IMR-90 (cell line): Measurements from ENCODE around the gene MOB1B. TPM values are rescaled to one million over a fixed set of nuclear protein-coding genes. Genes with fewer than 3 reads are reported as not detected.

Experiments used
- ATAC-seq: fragments of 200-7000 bp; cut with Tn5 transposase; 2 replicates; pipeline ENCODE4 v1.9.1; 2020; ENCODE audit warnings: low read depth, mild to moderate bottlenecking, moderate library complexity
- BruUV-seq: library from RNA; stranded (reverse); fragments of 400-500 nt; replicated peaks from 2 replicates; lab custom pipeline; 2021; lab: Mats Ljungman, UMichigan
- CTCF ChIA-PET: fragments of 300-600 bp; formaldehyde crosslinking; extraction: SDS; loops from one replicate; lab custom pipeline; 2021; ENCODE audit warnings: antibody characterized with exemption; lab: Yijun Ruan, JAX
- POLR2A ChIA-PET: fragments of 300-600 bp; sonication (Branson Sonifier 250); formaldehyde crosslinking; loops from one replicate; lab custom pipeline; 2022; ENCODE audit warnings: antibody characterized with exemption; ENCODE audit not compliant: unreplicated experiment; lab: Charles Lee
- DNase-seq: peaks from one replicate; pipeline ENCODE4 v3.0.0; 2013
- H2AFZ ChIP-seq: replicated peaks from 2 replicates; pipeline ENCODE3; 2013; ENCODE audit warnings: low read length, mild to moderate bottlenecking; ENCODE audit not compliant: poor library complexity
- H2AK5ac ChIP-seq: 2 replicates; pipeline ENCODE4 v1.6.1; 2013; ENCODE audit warnings: low read depth, low read length, inconsistent platforms
- H2AK9ac ChIP-seq: replicated peaks from 2 replicates; pipeline ENCODE3; 2013; ENCODE audit warnings: mild to moderate bottlenecking, low read depth, low read length, moderate library complexity; ENCODE audit not compliant: poor library complexity
- H2BK120ac ChIP-seq: 2 replicates; pipeline ENCODE4 v1.6.1; 2013; ENCODE audit warnings: low read depth, low read length, inconsistent platforms
- H2BK15ac ChIP-seq: 3 replicates; pipeline ENCODE4 v1.6.1; 2013; ENCODE audit warnings: low read depth, low read length, inconsistent platforms
- H2BK20ac ChIP-seq: 2 replicates; pipeline ENCODE4 v1.6.1; 2013; ENCODE audit warnings: low read depth, mild to moderate bottlenecking, inconsistent platforms, low read length, moderate library complexity
- H2BK5ac ChIP-seq: 2 replicates; pipeline ENCODE4 v1.6.1; 2013; ENCODE audit warnings: mild to moderate bottlenecking, low read depth, low read length, inconsistent platforms; ENCODE audit not compliant: poor library complexity, severe bottlenecking
- H3K14ac ChIP-seq: replicated peaks from 2 replicates; pipeline ENCODE4 v1.6.1; 2013; ENCODE audit warnings: low read depth, low read length, inconsistent platforms
- H3K18ac ChIP-seq: 2 replicates; pipeline ENCODE4 v1.6.1; 2013; ENCODE audit warnings: low read depth, low read length, control low read depth
- H3K23ac ChIP-seq: 2 replicates; pipeline ENCODE4 v1.6.1; 2013; ENCODE audit warnings: low read depth, low read length, inconsistent platforms
- H3K27ac ChIP-seq: 2 replicates; pipeline ENCODE4 v1.5.1; 2013; ENCODE audit warnings: mild to moderate bottlenecking, control low read depth, low read length; ENCODE audit not compliant: insufficient read depth
- H3K27me3 ChIP-seq: 2 replicates; pipeline ENCODE4 v1.6.1; 2013; ENCODE audit warnings: low read length; ENCODE audit not compliant: control insufficient read depth, insufficient read depth
- H3K36me3 ChIP-seq: 2 replicates; pipeline ENCODE4 v1.6.1; 2013; ENCODE audit warnings: low read length, mixed read lengths; ENCODE audit not compliant: control insufficient read depth, insufficient read depth
- H3K4ac ChIP-seq: 2 replicates; pipeline ENCODE4 v1.6.1; 2013; ENCODE audit warnings: low read depth, low read length, inconsistent platforms
- H3K4me1 ChIP-seq: 2 replicates; pipeline ENCODE4 v1.6.1; 2013; ENCODE audit warnings: low read length, mixed read lengths; ENCODE audit not compliant: control insufficient read depth, insufficient read depth
- H3K4me2 ChIP-seq: 2 replicates; pipeline ENCODE4 v1.6.1; 2013; ENCODE audit warnings: low read depth, mild to moderate bottlenecking, control low read depth, low read length, moderate library complexity
- H3K4me3 ChIP-seq: 2 replicates; pipeline ENCODE4 v1.5.1; 2013; ENCODE audit warnings: low read depth, mild to moderate bottlenecking, control low read depth, low read length, moderate library complexity; ENCODE audit not compliant: insufficient read depth
- H3K56ac ChIP-seq: 2 replicates; pipeline ENCODE4 v1.6.1; 2013; ENCODE audit warnings: low read length, inconsistent platforms; ENCODE audit not compliant: insufficient read depth; ENCODE audit errors: extremely low read depth
- H3K79me1 ChIP-seq, 2 experiments: 2 replicates each; pipeline ENCODE4 v1.6.1; 2013; ENCODE audit warnings: low read length in 2 of 2, inconsistent platforms in 1 of 2, low read depth in 1 of 2
- H3K9ac ChIP-seq: 2 replicates; pipeline ENCODE4 v1.6.1; 2013; ENCODE audit warnings: low read depth, low read length, control low read depth
- H3K9me1 ChIP-seq: 2 replicates; pipeline ENCODE4 v1.6.1; 2013; ENCODE audit warnings: low read length, inconsistent platforms; ENCODE audit not compliant: insufficient read depth
- H3K9me3 ChIP-seq: 2 replicates; pipeline ENCODE4 v1.6.1; 2013; ENCODE audit warnings: low read length; ENCODE audit not compliant: control insufficient read depth, insufficient read depth
- H4K20me1 ChIP-seq: 2 replicates; pipeline ENCODE4 v1.6.1; 2013; ENCODE audit warnings: low read length, inconsistent platforms; ENCODE audit not compliant: insufficient read depth
- H4K5ac ChIP-seq: 2 replicates; pipeline ENCODE4 v1.6.1; 2013; ENCODE audit warnings: mild to moderate bottlenecking, low read depth, low read length, control low read depth
- H4K8ac ChIP-seq, 2 experiments: 2 replicates each; pipeline ENCODE4 v1.6.1; 2013; ENCODE audit warnings: low read depth in 2 of 2, low read length in 2 of 2, control low read depth in 1 of 2, inconsistent platforms in 1 of 2
- H4K91ac ChIP-seq: 2 replicates; pipeline ENCODE4 v1.6.1; 2013; ENCODE audit warnings: low read depth, low read length, inconsistent platforms; ENCODE audit not compliant: insufficient read depth
- CEBPB ChIP-seq: IDR thresholded peaks from 2 replicates; pipeline ENCODE4 v1.6.1; 2012; ENCODE audit warnings: low read depth, low read length, improper control_type of control experiment
- CHD1 ChIP-seq: IDR thresholded peaks from 2 replicates; pipeline ENCODE4 v1.6.1; 2012; ENCODE audit warnings: low read depth, low read length, improper control_type of control experiment
- CTCF ChIP-seq: conservative IDR thresholded peaks from 2 replicates; pipeline ENCODE4 v1.5.1; 2012; ENCODE audit warnings: mild to moderate bottlenecking, low read depth, low read length, improper control_type of control experiment
- ELK1 ChIP-seq: fragments of 150-350 bp; IDR thresholded peaks from 2 replicates; pipeline ENCODE4 v1.6.1; 2016; ENCODE audit warnings: low read depth, mild to moderate bottlenecking, low read length, moderate library complexity, borderline replicate concordance
- NFE2L2 ChIP-seq: fragments of 150-350 bp; IDR thresholded peaks from 2 replicates; pipeline ENCODE4 v1.6.1; 2016; ENCODE audit warnings: low read depth, mild to moderate bottlenecking, low read length
- RCOR1 ChIP-seq: IDR thresholded peaks from 2 replicates; pipeline ENCODE4 v1.6.1; 2012; ENCODE audit warnings: mild to moderate bottlenecking, low read length, improper control_type of control experiment; ENCODE audit not compliant: insufficient replicate concordance
- SMC3 ChIP-seq: fragments of 150-350 bp; IDR thresholded peaks from 2 replicates; pipeline ENCODE4 v1.6.1; 2016; ENCODE audit warnings: low read depth, mild to moderate bottlenecking, antibody characterized with exemption, low read length, moderate library complexity
- USF2 ChIP-seq: fragments of 150-350 bp; IDR thresholded peaks from 2 replicates; pipeline ENCODE4 v1.6.1; 2017; ENCODE audit warnings: mild to moderate bottlenecking, antibody characterized with exemption, low read length, low read depth
- WGBS, 2 experiments: methylation state at CpG; one replicate each; pipeline versions ENCODE4 v1.1.5 to v1.1.7; 2013; ENCODE audit warnings: missing lambda C conversion rate in 2 of 2; ENCODE audit not compliant: insufficient read length in 1 of 2; ENCODE audit errors: extremely low coverage in 2 of 2; 5-methylcytosine and 5-hydroxymethylcytosine counted together
- dilution Hi-C: fragments of 300-500 bp; cut with HindIII; formaldehyde crosslinking; loops from one replicate; pipeline ENCODE4 v1.14.3; 2018; ENCODE audit warnings: low sequenced_read_pairs; ENCODE audit not compliant: unreplicated experiment
- in situ Hi-C: fragments of 300-500 bp; cut with MboI; formaldehyde crosslinking; loops from 3 replicates; pipeline ENCODE4 v1.14.3; 2019; ENCODE audit warnings: low sequenced_read_pairs, inconsistent platforms, mixed read lengths
- intact Hi-C: fragments of 100-400 bp; cut with micrococcal nuclease; formaldehyde crosslinking; loops from 2 replicates; pipeline ENCODE4 v1.10.0; 2022
- polyA plus RNA-seq, 3 experiments: library from polyadenylated mRNA; depleted of rRNA; stranded (reverse); fragments of >200 nt; gene quantifications; 2 replicates each; pipeline ENCODE4 v1.2.3, GENCODE V29; 2012; ENCODE audit warnings: low replicate concordance in 1 of 3
- total RNA-seq: library from RNA; depleted of rRNA; stranded (reverse); fragments of >200 nt; gene quantifications from 2 replicates; pipeline ENCODE4 v1.2.3, GENCODE V29; 2012

The MOB1B gene
- total and polyA plus RNA-seq, 2 of the 4 experiments (the other 2 are of a cell fraction), result 5.7 to 6.8 TPM

DNA sequence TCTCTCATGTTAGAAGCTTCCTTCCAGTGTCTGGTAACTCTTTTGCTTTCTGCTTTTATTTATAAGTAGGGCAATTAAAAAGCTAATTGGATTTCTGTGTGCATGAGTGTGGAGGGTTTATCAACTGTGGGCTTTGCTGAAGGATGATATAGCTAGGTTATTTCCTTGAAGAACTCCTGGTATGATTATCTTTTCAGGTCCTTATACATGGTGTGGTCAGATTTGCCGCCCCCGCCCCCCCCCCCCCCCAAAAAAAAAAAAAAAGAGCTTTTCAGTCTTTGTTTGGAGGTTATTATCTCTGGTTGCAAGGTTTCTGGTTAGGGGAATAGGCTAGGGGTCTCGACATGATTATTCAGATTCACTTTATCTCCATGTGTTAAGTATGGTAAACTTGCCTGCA, 35.9 kb downstream of the MOB1B start:
- H2BK5ac ChIP-seq, result no peak overlapping the region
- no peak overlapping the region for H3K27ac ChIP-seq
- DNase-seq (no peak), ATAC-seq (no peak)
- intact Hi-C loops, result no loop called here
- H3K14ac ChIP-seq, result no peak overlapping the region
- ChIA-PET POLR2A (no interaction called here), CTCF (no interaction called here)
- H3K4me2 ChIP-seq, result no peak overlapping the region
- in situ Hi-C loops, result no loop called here
- H4K5ac ChIP-seq, result no peak overlapping the region
- peaks cover 18% of the 10 kb centered on the region for H4K20me1 ChIP-seq
- no peak overlapping the region for H2BK120ac ChIP-seq
- no peaks in the 10 kb centered on the region for H3K36me3 ChIP-seq
- no peak overlapping the region for H3K4me3 ChIP-seq
- whole genome bisulfite sequencing, 2 experiments, result no CpG with 5 or more reads among the region's 3 CpGs
- H3K18ac ChIP-seq, result no peak overlapping the region
- H2AK9ac ChIP-seq, result no peak overlapping the region
- H3K79me1 ChIP-seq, result peaks cover 17 to 48% of the 10 kb centered on the region in 2 experiments
- no TSS peak for BruUV-seq
- H3K23ac ChIP-seq, result no peak overlapping the region
- H4K8ac ChIP-seq, result no peak overlapping the region
- no peak overlapping the region for H3K56ac ChIP-seq
- no peak overlapping the region for H3K4ac ChIP-seq
- H3K9me1 ChIP-seq, result 0 out of 2 replicates have a peak, but pooled peaks cover 7% of the 10 kb centered on the region
- dilution Hi-C loops, result no loop called here
- H3K27me3 ChIP-seq, result no peaks in the 10 kb centered on the region
- H4K91ac ChIP-seq, result no peak overlapping the region
- H2AFZ ChIP-seq, result no peak overlapping the region
- H3K9me3 ChIP-seq, result no peaks in the 10 kb centered on the region
- H2AK5ac ChIP-seq, result no peak overlapping the region
- H3K4me1 ChIP-seq, result peaks cover 3% of the 10 kb centered on the region; the same call in 1 of the 2 replicates
- no peak overlapping the region for H2BK15ac ChIP-seq
- no peak overlapping the region for H2BK20ac ChIP-seq
- TF ChIP-seq SMC3 (no peak), CTCF (no peak), NFE2L2 (no peak), CEBPB (no peak), CHD1 (no peak), USF2 (no peak), ELK1 (no peak), RCOR1 (no peak)
- H3K9ac ChIP-seq, result no peak overlapping the region
